Gastroesophageal sphincter (tissue), 3 donors: ENCODE measurements around the gene BCL2L1.

Experiments
- CTCF ChIP-seq, 4 experiments: fragments of 200-600 bp in 2 of 4; fragments of 450-650 bp in 2 of 4; sonication (generic) in 1 of 4; IDR thresholded peaks; one replicate each; pipeline ENCODE4 v1.5.1; 2017 to 2019; ENCODE audit warnings: antibody characterized with exemption in 4 of 4, mild to moderate bottlenecking in 2 of 4, moderate library complexity in 2 of 4
- EP300 ChIP-seq: sonication (generic); formaldehyde crosslinking; IDR thresholded peaks from one replicate; pipeline ENCODE4 v1.6.1; 2017; ENCODE audit warnings: antibody characterized with exemption, mild to moderate bottlenecking
- POLR2AphosphoS5 ChIP-seq: sonication (generic); formaldehyde crosslinking; IDR thresholded peaks from one replicate; pipeline ENCODE4 v1.6.1; 2017; ENCODE audit warnings: antibody characterized with exemption

DNA sequence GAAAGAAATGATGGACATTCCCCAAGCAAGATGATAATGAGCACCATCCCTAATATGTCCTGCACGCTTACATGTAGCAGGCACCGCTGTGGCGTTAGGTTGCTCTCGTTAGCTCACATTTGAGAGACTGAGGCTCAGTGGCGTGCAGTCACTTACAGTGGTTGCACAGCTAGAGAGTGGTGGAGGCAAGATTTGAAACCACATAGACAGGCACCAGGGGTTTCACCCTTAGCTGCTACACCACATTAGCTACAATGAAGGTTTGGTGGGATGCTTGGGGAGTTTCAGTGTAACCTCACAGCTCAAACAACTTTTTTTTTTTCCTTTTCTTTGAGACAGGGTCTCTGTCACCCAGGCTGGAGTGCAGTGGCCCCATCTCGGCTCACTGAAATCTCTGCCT lies 81.3 kb downstream of the BCL2L1 start:
- TF ChIP-seq POLR2AphosphoS5: no peak
- TF ChIP-seq CTCF (IDR thresholded peaks at IDR 0.05): no peak
- no peak for TF ChIP-seq EP300
